Superior temporal gyrus (tissue), 1 donor: ENCODE data around the gene CLIP1.
"Not testable (repeated sequence)": the region's sequence is repeated elsewhere in the genome, so short reads cannot be mapped to it uniquely, and the experiment has no call there.

Source experiments
- DNase-seq: peaks from one replicate; pipeline ENCODE4 v3.0.0-alpha.2; 2016; ENCODE audit errors: extremely low spot score

The CLIP1 gene

DNA sequence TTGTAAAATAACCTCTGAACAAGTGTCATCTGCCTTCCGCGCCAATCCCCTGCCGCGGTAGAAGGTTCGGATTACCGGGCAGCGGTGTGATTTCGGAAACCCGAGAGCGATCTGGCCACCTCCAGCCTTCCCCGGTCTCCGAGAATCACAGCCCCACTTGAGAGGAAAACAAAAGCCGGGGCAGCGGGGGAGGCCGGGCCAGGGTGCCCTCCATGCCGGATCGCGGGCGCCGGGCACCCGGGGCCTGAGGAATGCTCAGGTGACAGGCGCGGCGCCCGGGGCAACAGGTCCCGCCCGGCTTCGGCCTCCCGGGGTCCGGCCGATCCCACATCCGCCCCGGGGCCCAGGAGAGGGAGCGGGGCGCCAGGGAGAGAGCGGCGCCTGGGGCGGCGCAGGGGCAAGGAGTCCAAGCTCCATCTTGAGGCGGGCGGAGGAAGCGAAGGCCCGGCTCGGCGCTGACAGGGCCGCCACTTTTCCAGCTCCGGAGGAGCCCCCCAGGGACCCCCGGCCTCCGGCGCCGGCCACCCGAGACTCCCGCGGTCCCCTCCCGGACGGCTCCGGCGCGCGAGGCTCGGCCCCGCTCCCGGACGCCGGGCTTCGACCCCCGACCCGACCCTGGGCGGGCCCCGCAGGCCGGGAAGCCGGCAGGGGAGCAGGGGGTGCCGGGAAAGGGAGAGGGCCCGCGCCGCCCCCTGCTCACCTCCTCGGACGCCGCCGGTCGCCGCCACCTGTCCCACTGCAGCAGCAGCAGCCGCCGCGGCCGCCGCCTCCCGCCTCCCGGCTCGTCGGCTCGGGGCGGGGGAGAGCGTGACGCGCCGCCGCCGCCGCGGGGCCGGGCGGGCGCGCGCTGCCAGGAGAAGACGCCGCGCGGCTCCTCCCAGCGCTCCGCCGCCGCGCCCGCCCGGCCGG lies at the start of gene CLIP1:
TSS of gene CLIP1 (minus strand) at position 849 of the 909 bp plus-strand sequence. CDS start 42,217 bp downstream, outside the sequence.
- no peak for DNase-seq

DNA sequence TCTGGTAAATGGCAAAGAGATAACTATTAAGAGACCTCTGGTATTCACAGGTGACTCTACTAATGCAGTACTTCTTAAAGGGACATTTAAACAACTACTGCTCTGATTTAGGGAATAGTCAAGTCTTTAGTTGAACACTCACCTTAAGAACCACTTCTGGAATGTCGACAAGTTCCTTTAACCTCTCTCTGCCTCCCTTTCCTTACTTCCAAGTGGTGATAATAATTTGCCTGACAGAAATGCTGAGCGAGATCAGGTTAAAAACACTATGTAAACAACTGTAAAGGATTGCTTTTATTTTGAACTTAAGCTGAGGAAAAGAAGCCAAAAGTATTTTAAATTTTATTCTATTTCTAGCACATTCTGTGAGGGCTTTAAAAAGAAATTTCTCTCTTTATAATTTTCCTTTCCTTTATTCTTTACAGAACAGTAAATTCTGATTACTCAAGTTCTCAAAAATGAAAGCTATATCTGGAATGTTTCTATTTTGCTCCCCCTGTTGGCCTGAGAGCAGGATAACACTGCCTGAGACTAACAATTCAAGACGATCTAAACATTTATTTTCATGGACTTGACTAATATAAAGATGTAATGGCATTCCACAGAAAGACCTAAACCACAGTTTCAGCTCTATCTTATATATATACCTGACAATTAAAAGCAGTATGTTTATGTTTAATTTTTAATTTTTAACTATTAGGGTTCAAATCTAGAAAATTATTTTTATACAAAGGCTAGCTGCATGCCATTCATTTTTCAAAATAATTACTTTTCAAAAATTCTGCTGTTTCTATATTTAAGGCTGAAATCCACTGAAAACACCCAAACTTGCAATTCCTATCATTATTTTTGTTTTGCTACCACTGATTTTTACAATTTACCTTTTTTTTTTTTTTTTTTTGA lies 49.1 kb upstream of the CLIP1 start:
- peak; percentile 88 for DNase-seq

- not testable (repeated sequence) for DNase-seq
Measured at GRCh38 chr12:122470576-122470975, 48.1 kb upstream of the CLIP1 start.

- not testable (repeated sequence) for DNase-seq
Measured at GRCh38 chr12:122469856-122470255, 47.4 kb upstream of the CLIP1 start.

- no peak for DNase-seq
Measured at GRCh38 chr12:122467983-122468382, 45.5 kb upstream of the CLIP1 start.

GRCh38 chr12:122464317-122465042 lies 42.0 kb upstream of the CLIP1 start:
- not testable (repeated sequence) for DNase-seq

GRCh38 chr12:122460641-122461040 lies 38.2 kb upstream of the CLIP1 start:
- DNase-seq: no peak

GRCh38 chr12:122460061-122460460 lies 37.6 kb upstream of the CLIP1 start:
- DNase-seq: no peak

- no peak for DNase-seq
Measured at GRCh38 chr12:122459211-122459610, 36.7 kb upstream of the CLIP1 start.

DNA sequence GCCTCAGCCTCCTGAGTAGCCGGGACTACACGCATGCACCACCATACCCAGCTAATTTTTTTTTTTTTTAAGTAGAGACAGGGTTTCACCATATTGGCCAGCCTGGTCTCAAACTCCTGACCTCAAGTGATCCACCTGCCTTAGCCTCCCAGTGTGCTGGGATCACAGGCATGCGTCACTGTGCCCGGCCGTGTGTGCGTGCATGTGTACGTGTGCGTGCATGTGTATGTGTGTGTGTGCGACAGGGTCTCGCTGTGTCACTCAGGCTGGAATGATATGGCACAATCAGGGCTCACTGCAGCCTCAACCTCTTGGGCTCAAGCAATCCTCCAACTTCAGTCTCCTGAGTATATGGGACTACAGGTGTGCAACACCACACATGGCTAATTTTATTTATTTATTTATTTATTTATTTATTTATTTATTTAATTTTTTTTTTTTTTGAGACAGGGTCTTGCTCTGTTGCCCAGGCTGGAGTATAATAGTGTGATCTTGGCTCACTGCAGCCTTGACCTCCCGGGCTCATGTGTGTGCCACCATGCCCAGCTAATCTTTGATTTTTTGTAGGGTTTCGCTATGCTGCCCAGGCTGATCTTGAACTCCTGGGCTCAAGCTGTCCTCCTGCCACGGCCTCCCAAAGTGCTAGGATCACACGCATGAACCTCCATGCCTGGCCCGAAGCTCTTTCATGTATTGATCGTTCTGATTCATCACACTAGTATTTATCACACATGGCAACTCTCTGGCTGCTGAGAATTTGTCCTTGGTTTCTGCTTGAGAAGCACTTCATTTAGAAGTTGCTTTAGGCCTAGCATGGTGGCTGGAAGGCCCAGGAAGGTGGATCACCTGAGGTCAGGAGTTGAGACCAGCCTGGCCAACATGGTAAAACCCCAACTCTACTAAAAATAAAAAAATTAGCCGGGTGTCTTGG lies 35.9 kb upstream of the CLIP1 start:
- no peak for DNase-seq

DNA sequence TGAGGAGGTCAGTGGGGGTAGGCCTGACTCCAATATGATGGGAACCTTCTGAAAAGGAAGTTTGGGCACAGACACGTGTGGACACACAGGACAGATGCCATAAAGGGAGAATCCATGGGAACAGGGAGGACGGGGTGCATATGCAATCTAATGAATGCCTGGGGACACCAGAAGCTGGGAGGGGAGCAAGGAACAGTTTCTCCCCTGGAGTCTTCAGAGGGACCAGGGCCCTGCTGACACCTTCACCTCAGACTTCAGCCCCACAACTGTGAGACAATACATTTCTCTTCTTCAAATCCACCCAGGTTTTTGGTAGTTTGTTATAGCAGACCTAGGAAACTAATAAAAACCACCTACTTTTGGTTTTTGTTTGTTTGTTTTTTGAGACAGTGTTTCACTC lies 35.2 kb upstream of the CLIP1 start:
- no peak for DNase-seq

DNA sequence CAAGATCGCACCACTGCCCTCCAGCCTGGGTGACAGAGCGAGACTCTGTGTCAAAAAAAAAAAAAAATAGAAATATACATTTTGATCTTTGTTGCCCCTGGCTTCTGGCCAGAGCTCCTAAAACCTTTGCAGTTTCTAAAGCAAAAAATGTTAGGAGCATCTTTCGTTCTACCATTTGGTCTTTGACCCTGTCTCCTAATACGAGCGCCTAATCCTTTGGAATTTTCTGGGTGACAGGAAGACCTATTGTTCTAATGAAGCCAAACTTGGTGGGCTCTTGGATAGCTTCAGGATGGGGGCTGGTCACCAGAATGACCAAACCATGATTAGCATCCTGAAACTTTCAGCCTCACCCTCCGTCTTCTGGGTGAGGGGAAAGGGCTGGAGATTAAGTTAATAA lies 32.3 kb upstream of the CLIP1 start:
- no peak for DNase-seq

DNA sequence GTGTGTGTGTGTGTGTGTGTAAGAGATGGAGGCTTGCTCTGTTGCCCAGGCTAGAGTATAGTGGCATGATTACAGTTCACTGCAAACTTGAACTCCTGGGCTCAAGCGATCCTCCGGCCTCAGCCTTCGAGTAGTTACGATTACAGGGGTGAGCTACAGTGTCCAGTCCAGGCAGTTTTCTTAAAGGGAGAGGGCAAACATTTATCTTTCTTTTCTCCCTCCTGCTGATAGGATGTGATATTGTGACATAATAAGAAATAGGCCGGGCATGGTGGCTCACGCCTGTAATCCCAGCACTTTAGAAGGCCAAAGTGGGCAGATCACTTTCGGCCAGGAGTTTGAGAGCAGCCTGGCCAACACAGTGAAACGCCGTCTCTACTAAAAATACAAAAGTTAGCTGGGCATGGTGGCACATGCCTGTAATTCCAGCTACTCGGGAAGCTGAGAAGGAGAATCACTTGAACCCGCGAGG lies 31.8 kb upstream of the CLIP1 start:
- DNase-seq: no peak

GRCh38 chr12:122452701-122453285 lies 30.3 kb upstream of the CLIP1 start:
- no peak for DNase-seq

DNA sequence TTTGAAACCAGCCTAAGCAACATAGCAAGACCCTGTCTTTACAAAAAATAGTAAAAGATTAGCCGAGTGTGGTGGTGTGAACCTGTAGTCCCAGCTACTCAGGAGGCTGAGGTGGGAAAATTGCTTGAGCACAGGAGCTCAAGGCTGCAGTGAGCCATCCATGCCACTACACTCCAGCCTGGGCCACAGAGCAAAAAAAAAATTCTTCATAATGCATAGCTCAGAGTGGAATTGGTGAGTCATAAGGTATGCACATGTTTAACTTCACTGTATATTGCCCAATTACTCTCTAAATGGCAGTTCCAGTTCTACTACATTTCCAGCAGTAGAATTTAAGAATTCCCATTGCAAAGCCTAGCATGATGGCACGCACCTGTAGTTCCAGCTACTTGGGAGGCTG lies 26.8 kb upstream of the CLIP1 start:
- DNase-seq: no peak

GRCh38 chr12:122447825-122448224 lies 25.4 kb upstream of the CLIP1 start:
- not testable (repeated sequence) for DNase-seq

DNA sequence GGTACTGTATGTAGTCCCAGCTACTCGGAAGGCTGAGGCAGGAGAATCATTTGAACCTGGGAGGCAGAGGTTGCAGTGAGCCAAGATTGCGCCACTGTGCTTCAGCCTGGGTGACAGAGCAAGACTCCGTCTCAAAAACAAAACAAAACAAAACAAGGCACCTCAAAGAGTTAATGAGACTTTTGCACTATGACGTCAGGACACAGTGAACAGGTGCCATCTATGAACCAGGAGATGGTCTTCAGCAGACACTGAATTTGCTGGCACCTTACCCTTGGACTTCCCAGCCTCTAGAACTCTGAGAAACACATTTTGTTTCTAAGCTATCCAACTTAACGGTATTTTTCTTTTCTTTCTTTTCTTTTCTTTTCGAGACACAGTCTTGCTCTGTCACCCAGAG lies 23.9 kb upstream of the CLIP1 start:
- not testable (repeated sequence) for DNase-seq

DNA sequence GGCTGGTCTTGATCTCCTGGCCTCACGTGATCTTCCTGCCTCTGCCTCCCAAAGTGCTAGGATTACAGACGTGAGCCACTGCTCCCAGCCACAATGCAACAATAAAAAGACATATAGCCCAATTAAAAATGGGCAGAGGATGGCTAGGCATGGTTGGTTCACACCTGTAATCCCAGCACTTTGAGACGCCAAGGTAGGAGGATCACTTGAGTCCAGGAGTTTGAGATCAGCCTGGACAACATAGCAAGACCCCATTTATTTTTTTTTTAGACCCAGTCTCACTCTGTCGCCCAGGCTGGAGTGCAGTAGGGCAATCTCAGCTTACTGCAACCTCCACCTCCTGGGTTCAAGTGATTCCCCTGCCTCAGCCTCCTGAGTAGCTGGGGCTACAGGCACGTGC lies 21.6 kb upstream of the CLIP1 start:
- not testable (repeated sequence) for DNase-seq

- DNase-seq: not testable (repeated sequence)
Measured at GRCh38 chr12:122438822-122439221, 16.4 kb upstream of the CLIP1 start.

DNA sequence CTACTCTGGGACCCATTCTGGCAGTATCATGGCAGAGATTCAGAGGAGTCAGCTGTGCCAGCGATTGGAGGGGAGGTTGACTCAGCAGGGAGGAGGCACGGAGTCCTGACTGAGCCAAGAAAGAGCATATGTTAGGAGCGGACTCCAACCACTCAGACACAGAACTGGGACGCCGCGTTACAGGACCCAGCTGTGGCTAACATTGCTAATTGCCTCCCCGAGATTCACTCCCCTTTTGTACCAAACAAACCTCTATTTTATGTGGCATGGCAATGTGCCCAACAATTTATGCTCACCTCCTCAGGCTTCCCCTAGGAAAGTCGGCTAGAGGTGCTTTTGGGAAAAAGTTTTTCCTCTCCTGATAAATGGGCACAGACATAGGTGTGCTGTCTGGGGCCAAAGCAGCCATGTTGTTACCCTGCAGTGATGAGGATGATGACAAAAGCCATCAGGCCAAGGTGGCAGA lies 15.2 kb upstream of the CLIP1 start:
- peak; percentile 75 for DNase-seq
